Karpas-422 (cell line): ENCODE results near the gene GDF10. TPM values are rescaled to one million over a fixed set of nuclear protein-coding genes. Genes with fewer than 3 reads are reported as not detected.

Source experiments
- DNase-seq: peaks from one replicate; pipeline ENCODE4 v3.0.0-alpha.2; 2015
- H2AFZ ChIP-seq: fragments of 200-600 bp; sonication (generic); 2 replicates; pipeline ENCODE4 v1.6.1; 2014; ENCODE audit warnings: antibody characterized with exemption, low read length, mixed read lengths
- H3K27ac ChIP-seq: fragments of 200-600 bp; sonication (generic); 2 replicates; pipeline ENCODE4 v1.5.1; 2014; ENCODE audit warnings: mild to moderate bottlenecking, low read length, moderate library complexity
- H3K27me3 ChIP-seq: fragments of 200-600 bp; sonication (generic); 2 replicates; pipeline ENCODE4 v1.6.1; 2014; ENCODE audit warnings: low read length, mixed read lengths
- H3K36me3 ChIP-seq: fragments of 200-600 bp; sonication (generic); 2 replicates; pipeline ENCODE4 v1.6.1; 2014; ENCODE audit warnings: low read length, mixed read lengths; ENCODE audit not compliant: insufficient read depth
- H3K4me1 ChIP-seq: fragments of 200-600 bp; sonication (generic); 2 replicates; pipeline ENCODE4 v1.6.1; 2014; ENCODE audit warnings: mild to moderate bottlenecking, low read length, mixed read lengths
- H3K4me2 ChIP-seq: fragments of 200-600 bp; sonication (generic); 2 replicates; pipeline ENCODE4 v1.6.1; 2014; ENCODE audit warnings: low read length, low read depth, mild to moderate bottlenecking; ENCODE audit not compliant: poor library complexity, severe bottlenecking
- H3K4me3 ChIP-seq: fragments of 200-600 bp; sonication (generic); 2 replicates; pipeline ENCODE4 v1.5.1; 2014; ENCODE audit warnings: mild to moderate bottlenecking, antibody characterized with exemption, low read length, mixed read lengths
- H3K79me2 ChIP-seq: fragments of 200-600 bp; sonication (generic); 2 replicates; pipeline ENCODE4 v1.6.1; 2014; ENCODE audit warnings: mild to moderate bottlenecking, low read length, mixed read lengths
- H3K9ac ChIP-seq: fragments of 200-600 bp; sonication (generic); 2 replicates; pipeline ENCODE4 v1.6.0; 2014; ENCODE audit warnings: low read length
- H3K9me2 ChIP-seq: fragments of 200-600 bp; sonication (generic), shearing (Covaris generic); replicated peaks from 2 replicates; pipeline ENCODE4 v1.6.0; 2014; ENCODE audit warnings: mild to moderate bottlenecking, low read length, moderate library complexity; ENCODE audit not compliant: insufficient read depth
- H3K9me3 ChIP-seq: fragments of 300-700, 200-600 bp; sonication (generic); 2 replicates; pipeline ENCODE4 v1.6.1; 2014; ENCODE audit warnings: low read length, mixed read lengths
- H4K20me1 ChIP-seq: fragments of 200-600 bp; sonication (generic); 2 replicates; pipeline ENCODE4 v1.6.1; 2014; ENCODE audit warnings: mild to moderate bottlenecking, antibody characterized with exemption, low read length, low read depth; ENCODE audit not compliant: insufficient read depth
- total RNA-seq: library from RNA; depleted of rRNA; stranded (reverse); fragments of >200 nt; shearing (Covaris generic); gene quantifications from 2 replicates; pipeline ENCODE4 v1.2.3, GENCODE V29; 2014; ENCODE audit warnings: low replicate concordance

GDF10 gene
- total RNA-seq, 1 experiment from 2014 or later: not detected

GRCh38 chr10:47308775-47309174 is 8.8 kb downstream of the GDF10 start:
- Histone ChIP-seq H3K9me3 (no peaks in the 10 kb centered on the region), H3K9ac (no peak overlapping the region), H3K27ac (no peak overlapping the region), H3K27me3 (no peaks in the 10 kb centered on the region), H3K79me2 (no peaks in the 10 kb centered on the region), H3K4me3 (no peak overlapping the region), H2AFZ (no peak overlapping the region), H3K36me3 (no peaks in the 10 kb centered on the region), H4K20me1 (no peaks in the 10 kb centered on the region), H3K4me1 (no peaks in the 10 kb centered on the region), H3K9me2 (no peaks in the 10 kb centered on the region), H3K4me2 (no peak overlapping the region)
- no peak for DNase-seq

DNA sequence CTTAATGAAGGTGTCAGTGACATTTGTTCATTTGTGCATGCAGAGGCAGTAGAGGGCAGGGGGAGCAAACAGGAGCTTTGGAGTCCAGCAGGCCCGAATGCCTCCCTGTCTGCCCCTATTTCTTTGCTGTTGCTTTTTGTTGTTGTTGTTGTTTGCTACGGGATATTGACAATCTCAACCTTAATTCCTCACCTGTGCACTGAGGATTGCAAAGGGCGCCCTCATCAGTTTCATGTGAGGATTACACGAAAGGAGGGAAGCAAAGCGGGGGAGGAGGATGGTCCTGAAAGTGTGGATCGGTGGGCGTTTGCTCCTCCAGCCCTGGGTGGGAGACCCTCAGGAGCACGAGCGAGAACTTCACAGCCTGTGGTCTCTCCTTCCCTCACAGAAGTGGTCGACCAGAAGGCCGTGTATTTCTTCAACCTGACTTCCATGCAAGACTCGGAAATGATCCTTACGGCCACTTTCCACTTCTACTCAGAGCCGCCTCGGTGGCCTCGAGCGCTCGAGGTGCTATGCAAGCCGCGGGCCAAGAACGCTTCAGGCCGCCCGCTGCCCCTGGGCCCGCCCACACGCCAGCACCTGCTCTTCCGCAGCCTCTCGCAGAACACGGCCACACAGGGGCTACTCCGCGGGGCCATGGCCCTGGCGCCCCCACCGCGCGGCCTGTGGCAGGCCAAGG is 9.6 kb downstream of the GDF10 start:
- no peaks in the 10 kb centered on the region for H3K9me3 ChIP-seq
- H4K20me1 ChIP-seq: no peaks in the 10 kb centered on the region
- H3K4me3 ChIP-seq: no peak overlapping the region
- H3K27me3 ChIP-seq: no peaks in the 10 kb centered on the region
- no peak overlapping the region for H3K9ac ChIP-seq
- no peak overlapping the region for H3K4me2 ChIP-seq
- H3K27ac ChIP-seq: no peak overlapping the region
- no peak overlapping the region for H2AFZ ChIP-seq
- no peaks in the 10 kb centered on the region for H3K4me1 ChIP-seq
- no peak for DNase-seq
- no peaks in the 10 kb centered on the region for H3K9me2 ChIP-seq
- no peaks in the 10 kb centered on the region for H3K36me3 ChIP-seq
- H3K79me2 ChIP-seq: no peaks in the 10 kb centered on the region

- H3K4me2 ChIP-seq: no peak overlapping the region
- H3K36me3 ChIP-seq: no peaks in the 10 kb centered on the region
- H3K27ac ChIP-seq: no peak overlapping the region
- H3K9ac ChIP-seq: no peak overlapping the region
- no peaks in the 10 kb centered on the region for H4K20me1 ChIP-seq
- no peaks in the 10 kb centered on the region for H3K79me2 ChIP-seq
- no peaks in the 10 kb centered on the region for H3K27me3 ChIP-seq
- H3K9me3 ChIP-seq: no peaks in the 10 kb centered on the region
- H2AFZ ChIP-seq: no peak overlapping the region
- no peak for DNase-seq
- no peaks in the 10 kb centered on the region for H3K4me1 ChIP-seq
- no peak overlapping the region for H3K4me3 ChIP-seq
- H3K9me2 ChIP-seq: no peaks in the 10 kb centered on the region
These were observed 10.1 kb downstream of the GDF10 start for GRCh38 chr10:47310090-47310505.

- H4K20me1 ChIP-seq: no peaks in the 10 kb centered on the region
- H3K4me3 ChIP-seq: no peak overlapping the region
- no peaks in the 10 kb centered on the region for H3K9me3 ChIP-seq
- H3K9ac ChIP-seq: no peak overlapping the region
- H3K79me2 ChIP-seq: no peaks in the 10 kb centered on the region
- H3K36me3 ChIP-seq: no peaks in the 10 kb centered on the region
- no peaks in the 10 kb centered on the region for H3K27me3 ChIP-seq
- H3K27ac ChIP-seq: no peak overlapping the region
- H2AFZ ChIP-seq: no peak overlapping the region
- DNase-seq: no peak
- H3K9me2 ChIP-seq: no peaks in the 10 kb centered on the region
- H3K4me2 ChIP-seq: no peak overlapping the region
- H3K4me1 ChIP-seq: no peaks in the 10 kb centered on the region
These were observed 11.4 kb downstream of the GDF10 start for GRCh38 chr10:47311193-47311931.

- H3K27ac ChIP-seq: no peak overlapping the region
- no peaks in the 10 kb centered on the region for H3K27me3 ChIP-seq
- H3K4me1 ChIP-seq: no peaks in the 10 kb centered on the region
- H3K9ac ChIP-seq: no peak overlapping the region
- peak; percentile 85 for DNase-seq
- no peaks in the 10 kb centered on the region for H3K36me3 ChIP-seq
- H3K4me2 ChIP-seq: no peak overlapping the region
- H4K20me1 ChIP-seq: no peaks in the 10 kb centered on the region
- H3K79me2 ChIP-seq: no peaks in the 10 kb centered on the region
- no peaks in the 10 kb centered on the region for H3K9me3 ChIP-seq
- H3K4me3 ChIP-seq: no peak overlapping the region
- H3K9me2 ChIP-seq: no peaks in the 10 kb centered on the region
- no peak overlapping the region for H2AFZ ChIP-seq
These were observed 12.1 kb downstream of the GDF10 start for GRCh38 chr10:47311932-47312662.

DNA sequence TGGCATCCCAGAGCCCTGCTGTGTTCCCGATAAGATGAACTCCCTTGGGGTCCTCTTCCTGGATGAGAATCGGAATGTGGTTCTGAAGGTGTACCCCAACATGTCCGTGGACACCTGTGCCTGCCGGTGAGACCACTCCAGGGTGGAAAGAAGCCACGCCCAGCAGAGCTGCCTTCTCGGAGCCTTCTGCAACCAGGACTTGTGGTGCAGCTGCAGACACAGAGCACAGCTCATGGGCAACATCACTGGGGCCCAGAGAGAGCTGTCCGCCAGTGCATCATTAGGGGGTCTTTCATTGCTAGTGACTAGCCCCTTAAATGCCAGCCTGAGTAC is 12.6 kb downstream of the GDF10 start:
- H3K9me3 ChIP-seq: no peaks in the 10 kb centered on the region
- no peak overlapping the region for H3K9ac ChIP-seq
- H4K20me1 ChIP-seq: no peaks in the 10 kb centered on the region
- H3K4me2 ChIP-seq: no peak overlapping the region
- H3K36me3 ChIP-seq: no peaks in the 10 kb centered on the region
- no peak overlapping the region for H2AFZ ChIP-seq
- DNase-seq: no peak
- no peaks in the 10 kb centered on the region for H3K4me1 ChIP-seq
- no peaks in the 10 kb centered on the region for H3K27me3 ChIP-seq
- H3K4me3 ChIP-seq: no peak overlapping the region
- H3K27ac ChIP-seq: no peak overlapping the region
- no peaks in the 10 kb centered on the region for H3K9me2 ChIP-seq
- no peaks in the 10 kb centered on the region for H3K79me2 ChIP-seq

GRCh38 chr10:47314416-47314970 is 14.5 kb downstream of the GDF10 start:
- H3K4me1 ChIP-seq: no peaks in the 10 kb centered on the region
- no peaks in the 10 kb centered on the region for H3K79me2 ChIP-seq
- H2AFZ ChIP-seq: no peak overlapping the region
- no peaks in the 10 kb centered on the region for H3K36me3 ChIP-seq
- no peaks in the 10 kb centered on the region for H3K27me3 ChIP-seq
- H3K9me2 ChIP-seq: no peaks in the 10 kb centered on the region
- no peak for DNase-seq
- H3K27ac ChIP-seq: no peak overlapping the region
- no peaks in the 10 kb centered on the region for H3K9me3 ChIP-seq
- H3K4me3 ChIP-seq: no peak overlapping the region
- no peaks in the 10 kb centered on the region for H4K20me1 ChIP-seq
- no peak overlapping the region for H3K9ac ChIP-seq
- H3K4me2 ChIP-seq: no peak overlapping the region

GRCh38 chr10:47315421-47315820 is 15.4 kb downstream of the GDF10 start:
- Histone ChIP-seq H3K36me3 (no peaks in the 10 kb centered on the region), H3K9me2 (no peaks in the 10 kb centered on the region), H3K27ac (no peak overlapping the region), H3K79me2 (no peaks in the 10 kb centered on the region), H3K4me3 (no peak overlapping the region), H2AFZ (no peak overlapping the region), H3K27me3 (no peaks in the 10 kb centered on the region), H3K9ac (no peak overlapping the region), H4K20me1 (no peaks in the 10 kb centered on the region), H3K4me1 (no peaks in the 10 kb centered on the region), H3K4me2 (no peak overlapping the region), H3K9me3 (no peaks in the 10 kb centered on the region)
- DNase-seq: no peak
